Dendritic cell treated with granulocyte-macrophage colony-stimulating factor and Interleukin-4, amounts not matched to agents 40 ng/mL and 50 ng/mL, for 4 days (primary cell): ENCODE results near the gene SOD1.
"Not testable (repeated sequence)": the region's sequence is repeated elsewhere in the genome, so short reads cannot be mapped to it uniquely, and the experiment has no call there.

ENCODE experiments used
- H3K27ac Mint-ChIP-seq: one replicate; pipeline ENCODE4 v1.8.0; 2022; ENCODE audit warnings: mild to moderate bottlenecking, mixed read lengths
- H3K27me3 Mint-ChIP-seq: one replicate; pipeline ENCODE4 v1.8.0; 2022; ENCODE audit warnings: mild to moderate bottlenecking, mixed read lengths
- H3K36me3 Mint-ChIP-seq: one replicate; pipeline ENCODE4 v1.8.0; 2022; ENCODE audit warnings: low read depth, mixed read lengths
- H3K4me1 Mint-ChIP-seq: one replicate; pipeline ENCODE4 v1.8.0; 2022; ENCODE audit warnings: low read depth, mixed read lengths
- H3K4me3 Mint-ChIP-seq: one replicate; pipeline ENCODE4 v1.8.0; 2022; ENCODE audit warnings: mild to moderate bottlenecking, moderate library complexity, mixed read lengths
- H3K9me3 Mint-ChIP-seq: one replicate; pipeline ENCODE4 v1.8.0; 2022; ENCODE audit warnings: mixed read lengths
- intact Hi-C: fragments of 100-400 bp; cut with micrococcal nuclease; formaldehyde crosslinking; loops from one replicate; pipeline ENCODE4 v1.15.0; 2022

Gene SOD1

GRCh38 chr21:31636874-31637273 lies 22.6 kb upstream of the SOD1 start:
- Mint-ChIP-seq H3K9me3 (peaks cover 8% of the 10 kb centered on the region), H3K27me3 (no peaks in the 10 kb centered on the region), H3K27ac (no peak overlapping the region), H3K4me1 (no peaks in the 10 kb centered on the region), H3K4me3 (no peak overlapping the region), H3K36me3 (no peaks in the 10 kb centered on the region)
- intact Hi-C loops: no loop called here

GRCh38 chr21:31641416-31641922 lies 18.0 kb upstream of the SOD1 start:
- Mint-ChIP-seq H3K4me1 (no peaks in the 10 kb centered on the region), H3K4me3 (no peak overlapping the region)

DNA sequence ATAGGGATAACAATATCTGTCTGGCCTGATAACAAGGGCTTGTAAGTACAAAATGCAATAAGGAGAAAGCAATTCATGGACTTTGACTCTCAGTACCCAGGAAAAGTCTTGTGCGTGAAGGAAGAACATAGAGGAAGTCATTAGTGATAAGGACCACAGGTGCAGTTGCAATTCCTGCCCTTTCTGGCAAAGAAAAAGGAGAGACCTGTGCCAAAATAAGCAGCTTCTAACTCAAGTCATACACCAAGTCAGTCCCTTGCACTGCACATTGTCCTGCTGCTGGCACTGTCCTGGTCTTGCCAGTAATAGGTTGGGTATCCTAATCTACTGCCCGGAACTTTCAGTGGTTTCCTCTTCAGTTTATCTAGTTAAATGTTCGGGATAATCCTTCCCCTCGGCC lies 14.8 kb upstream of the SOD1 start:
- Mint-ChIP-seq H3K27me3 (no peaks in the 10 kb centered on the region), H3K27ac (no peak overlapping the region), H3K9me3 (no peaks in the 10 kb centered on the region), H3K4me3 (no peak overlapping the region), H3K4me1 (no peaks in the 10 kb centered on the region), H3K36me3 (no peaks in the 10 kb centered on the region)
- intact Hi-C loops: no loop called here

More at GRCh38 chr21:31641416-31641922, 18.0 kb upstream of the SOD1 start:
- H3K27ac Mint-ChIP-seq: no peak overlapping the region
- intact Hi-C loops: no loop called here
- no peaks in the 10 kb centered on the region for H3K27me3 Mint-ChIP-seq
- peaks cover 8% of the 10 kb centered on the region for H3K9me3 Mint-ChIP-seq
- no peaks in the 10 kb centered on the region for H3K36me3 Mint-ChIP-seq

- no peaks in the 10 kb centered on the region for H3K4me1 Mint-ChIP-seq
- H3K27ac Mint-ChIP-seq: no peak overlapping the region
- H3K4me3 Mint-ChIP-seq: no peak overlapping the region
- no peaks in the 10 kb centered on the region for H3K27me3 Mint-ChIP-seq
- intact Hi-C loops: no loop called here
- H3K9me3 Mint-ChIP-seq: no peaks in the 10 kb centered on the region
- no peaks in the 10 kb centered on the region for H3K36me3 Mint-ChIP-seq
These were observed 11.8 kb upstream of the SOD1 start for GRCh38 chr21:31647650-31648049.

DNA sequence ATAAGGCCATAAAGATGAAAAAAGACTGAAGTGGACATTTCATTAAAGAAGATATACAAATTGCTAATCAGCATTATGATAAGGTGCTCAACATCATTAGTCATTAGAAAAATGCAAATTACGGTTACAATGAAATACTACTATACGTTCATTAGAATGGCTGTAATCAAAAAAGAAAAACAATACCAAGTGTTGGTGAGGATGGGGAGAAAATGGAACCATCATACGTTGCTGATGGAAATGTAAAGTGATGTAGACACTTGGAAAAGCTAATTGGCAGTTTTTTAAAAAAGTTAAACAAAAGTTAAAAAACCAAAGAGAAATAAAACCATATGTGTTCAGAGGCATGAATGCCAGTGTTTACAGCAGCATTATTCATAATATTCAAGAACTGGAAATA lies 8.6 kb upstream of the SOD1 start:
- Mint-ChIP-seq H3K36me3 (no peaks in the 10 kb centered on the region), H3K4me3 (no peak overlapping the region), H3K27me3 (peaks cover 4% of the 10 kb centered on the region), H3K4me1 (peaks cover 6% of the 10 kb centered on the region), H3K27ac (no peak overlapping the region), H3K9me3 (no peaks in the 10 kb centered on the region)
- intact Hi-C loops: no loop called here

- H3K27me3 Mint-ChIP-seq, H3K4me3 Mint-ChIP-seq, H3K4me1 Mint-ChIP-seq, intact Hi-C loops, H3K9me3 Mint-ChIP-seq, H3K36me3 Mint-ChIP-seq, H3K27ac Mint-ChIP-seq: not testable (repeated sequence)
These were observed 8.0 kb upstream of the SOD1 start for GRCh38 chr21:31651491-31651890.

DNA sequence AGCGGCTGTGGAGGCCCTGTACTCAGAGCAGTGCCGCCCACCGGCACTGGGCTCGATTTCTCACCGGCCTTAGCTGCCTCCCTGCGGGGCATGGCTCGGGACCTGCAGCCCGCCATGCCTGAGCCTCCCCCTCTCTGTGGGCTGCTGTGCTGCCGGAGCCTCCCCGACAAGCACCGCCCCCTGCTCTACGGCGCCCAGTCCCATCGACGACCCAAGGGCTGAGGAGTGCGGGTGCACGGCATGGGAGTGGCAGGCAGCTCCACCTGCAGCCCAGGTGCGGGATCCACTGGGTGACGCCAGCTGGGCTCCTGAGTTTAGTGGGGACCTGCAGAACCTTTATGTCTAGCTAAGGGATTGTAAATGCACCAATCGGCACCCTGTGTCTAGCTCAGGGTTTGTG lies 5.2 kb upstream of the SOD1 start:
- intact Hi-C loops: no loop called here
- H3K4me3 Mint-ChIP-seq: no peak overlapping the region
- peaks cover 8% of the 10 kb centered on the region for H3K27me3 Mint-ChIP-seq
- peaks cover 11% of the 10 kb centered on the region for H3K4me1 Mint-ChIP-seq
- no peak overlapping the region for H3K27ac Mint-ChIP-seq
- no peaks in the 10 kb centered on the region for H3K9me3 Mint-ChIP-seq
- peaks cover under 1% of the 10 kb centered on the region for H3K36me3 Mint-ChIP-seq

GRCh38 chr21:31654821-31655580 lies 4.5 kb upstream of the SOD1 start:
- intact Hi-C loops, H3K9me3 Mint-ChIP-seq, H3K36me3 Mint-ChIP-seq, H3K27me3 Mint-ChIP-seq: not testable (repeated sequence)
- H3K4me3 Mint-ChIP-seq: peak overlapping the region; percentile 47
- peaks cover 11% of the 10 kb centered on the region for H3K4me1 Mint-ChIP-seq
- peak overlapping the region; percentile 4 for H3K27ac Mint-ChIP-seq

DNA sequence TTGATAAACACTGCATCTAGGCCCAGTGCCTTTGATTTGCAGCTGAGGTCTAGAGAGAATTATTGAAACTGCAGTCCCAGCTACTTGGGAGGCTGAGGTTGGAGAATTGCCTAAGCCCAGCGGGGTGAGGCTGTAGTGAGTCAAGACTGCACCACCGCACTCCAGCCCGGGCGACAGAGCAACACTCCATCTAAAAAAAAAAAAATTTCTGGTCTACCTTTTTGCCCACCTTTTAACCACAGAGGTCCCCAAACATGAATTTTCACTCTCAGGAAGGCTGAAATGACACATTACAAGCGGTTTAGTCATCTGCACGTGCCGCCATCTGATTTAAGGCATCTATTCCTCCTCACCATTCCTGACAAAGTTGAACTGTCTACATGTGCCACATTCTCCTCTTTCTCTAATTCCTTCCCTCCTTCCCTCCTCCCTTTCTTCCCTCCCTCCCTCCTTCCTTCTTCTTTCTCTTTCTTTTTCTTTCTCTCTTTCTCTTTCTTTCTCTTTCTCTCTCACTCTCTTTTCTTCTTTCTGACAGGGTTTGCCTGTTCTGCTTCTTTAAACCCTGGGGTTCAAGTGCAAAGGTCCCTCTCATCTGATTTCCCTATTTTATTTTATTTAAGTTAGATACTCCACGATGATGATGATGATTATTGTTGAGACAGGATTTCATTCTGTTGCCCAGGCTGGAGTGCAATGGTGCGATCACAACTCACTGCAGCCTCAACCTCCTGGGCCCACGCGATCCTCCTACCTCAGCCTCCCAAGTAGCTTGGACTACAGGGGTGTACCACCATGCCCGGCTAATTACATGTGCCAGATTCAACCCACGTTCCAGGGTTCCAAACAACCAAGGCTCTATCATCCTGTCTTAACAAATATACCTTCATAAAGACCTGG lies 3.0 kb upstream of the SOD1 start:
- Mint-ChIP-seq H3K27me3 (peaks cover 8% of the 10 kb centered on the region), H3K36me3 (peaks cover 18% of the 10 kb centered on the region), H3K27ac (no peak overlapping the region)

DNA sequence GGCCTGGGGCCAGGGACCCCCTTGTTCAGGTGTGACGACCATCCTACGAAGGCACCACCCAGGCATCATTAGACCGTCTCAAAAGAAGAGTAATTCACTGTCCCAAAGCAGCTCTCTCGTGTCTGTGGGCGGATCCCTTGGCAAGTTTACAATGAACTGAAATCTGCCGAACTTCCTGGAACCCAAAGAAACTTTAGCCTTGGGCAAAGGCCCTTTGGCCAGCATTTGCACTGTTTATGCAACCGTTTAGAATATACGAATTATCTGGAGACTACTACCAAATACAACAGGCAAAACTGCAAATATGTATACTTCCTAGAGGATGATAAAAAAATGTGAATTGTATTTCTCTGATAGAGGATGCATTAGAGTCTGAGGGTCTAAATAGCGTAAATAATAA lies 1.4 kb upstream of the SOD1 start:
- H3K27me3 Mint-ChIP-seq: peaks cover 8% of the 10 kb centered on the region
- peaks cover 28% of the 10 kb centered on the region for H3K4me1 Mint-ChIP-seq
- no peak overlapping the region for H3K27ac Mint-ChIP-seq
- peaks cover 29% of the 10 kb centered on the region for H3K36me3 Mint-ChIP-seq
- H3K9me3 Mint-ChIP-seq: no peaks in the 10 kb centered on the region
- intact Hi-C loops: no loop called here
- no peak overlapping the region for H3K4me3 Mint-ChIP-seq

More for the DNA sequence above, 3.0 kb upstream of the SOD1 start:
- no peaks in the 10 kb centered on the region for H3K9me3 Mint-ChIP-seq
- H3K4me1 Mint-ChIP-seq: peaks cover 19% of the 10 kb centered on the region
- intact Hi-C loops: no loop called here
- H3K4me3 Mint-ChIP-seq: no peak overlapping the region

GRCh38 chr21:31659286-31659535 lies 282 bp upstream of the SOD1 start:
- H3K27ac Mint-ChIP-seq: peak overlapping the region; percentile 89
- peak overlapping the region; percentile 96 for H3K4me3 Mint-ChIP-seq
- H3K36me3 Mint-ChIP-seq: peaks cover 39% of the 10 kb centered on the region
- no peaks in the 10 kb centered on the region for H3K9me3 Mint-ChIP-seq
- H3K27me3 Mint-ChIP-seq: peaks cover 8% of the 10 kb centered on the region
- H3K4me1 Mint-ChIP-seq: peaks cover 32% of the 10 kb centered on the region
- intact Hi-C loops: loop anchor here (1.0 kb wide), 1 partner anchor 73 kb away; the partner anchor contains the start of gene SCAF4

- peaks cover 33% of the 10 kb centered on the region for H3K4me1 Mint-ChIP-seq
- H3K9me3 Mint-ChIP-seq: no peaks in the 10 kb centered on the region
- intact Hi-C loops: no loop called here
- peaks cover 49% of the 10 kb centered on the region for H3K36me3 Mint-ChIP-seq
- H3K4me3 Mint-ChIP-seq: peak overlapping the region; percentile 87
- peaks cover 5% of the 10 kb centered on the region for H3K27me3 Mint-ChIP-seq
- peak overlapping the region; percentile 89 for H3K27ac Mint-ChIP-seq
These were observed 719 bp downstream of the SOD1 start for GRCh38 chr21:31660259-31660565.

DNA sequence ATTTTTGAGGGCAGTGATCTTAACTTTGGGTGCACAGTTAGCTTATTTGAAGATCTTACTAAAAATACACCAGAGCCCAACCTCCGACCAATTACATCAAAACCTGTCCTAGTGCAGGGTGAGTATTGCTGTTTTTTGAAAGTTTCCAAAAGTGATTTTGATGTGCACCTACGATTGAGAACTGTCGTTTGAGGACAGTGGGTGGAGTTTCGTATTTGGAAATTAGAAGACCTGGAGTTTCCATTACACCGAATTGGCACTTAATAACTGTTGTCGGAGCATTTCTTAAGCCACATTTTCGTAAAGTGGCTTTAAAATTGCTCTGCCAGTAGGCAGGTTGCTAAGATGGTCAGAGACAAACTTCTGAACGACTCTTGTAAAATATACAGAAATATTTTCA lies 1.1 kb downstream of the SOD1 start:
- peaks cover 36% of the 10 kb centered on the region for H3K4me1 Mint-ChIP-seq
- H3K36me3 Mint-ChIP-seq: peaks cover 52% of the 10 kb centered on the region
- H3K27me3 Mint-ChIP-seq: peaks cover 4% of the 10 kb centered on the region
- H3K27ac Mint-ChIP-seq: peak overlapping the region; percentile 89
- H3K4me3 Mint-ChIP-seq: peak overlapping the region; percentile 87
- no peaks in the 10 kb centered on the region for H3K9me3 Mint-ChIP-seq
- intact Hi-C loops: no loop called here

DNA sequence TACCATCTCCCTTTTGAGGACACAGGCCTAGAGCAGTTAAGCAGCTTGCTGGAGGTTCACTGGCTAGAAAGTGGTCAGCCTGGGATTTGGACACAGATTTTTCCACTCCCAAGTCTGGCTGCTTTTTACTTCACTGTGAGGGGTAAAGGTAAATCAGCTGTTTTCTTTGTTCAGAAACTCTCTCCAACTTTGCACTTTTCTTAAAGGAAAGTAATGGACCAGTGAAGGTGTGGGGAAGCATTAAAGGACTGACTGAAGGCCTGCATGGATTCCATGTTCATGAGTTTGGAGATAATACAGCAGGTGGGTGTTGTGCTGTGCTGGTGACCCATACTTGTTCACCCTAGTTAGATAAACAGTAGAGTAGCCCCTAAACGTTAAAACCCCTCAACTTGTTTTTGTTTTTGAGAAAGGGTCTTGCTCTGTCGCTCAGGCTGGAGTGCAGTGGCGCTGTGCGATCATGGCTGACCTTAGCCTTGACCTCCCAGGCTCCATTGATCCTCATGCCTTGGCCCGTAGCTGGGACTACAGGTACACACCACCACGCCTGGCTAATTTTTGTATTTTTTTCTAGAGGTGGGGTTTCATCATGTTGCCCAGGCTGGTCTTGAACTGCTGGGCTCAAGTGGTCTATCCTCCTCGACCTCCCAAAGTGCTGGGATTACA lies 4.2 kb downstream of the SOD1 start:
- H3K4me3 Mint-ChIP-seq: no peak overlapping the region

More for the DNA sequence above, 4.2 kb downstream of the SOD1 start:
- no peaks in the 10 kb centered on the region for H3K27me3 Mint-ChIP-seq
- no peaks in the 10 kb centered on the region for H3K9me3 Mint-ChIP-seq
- peaks cover 81% of the 10 kb centered on the region for H3K36me3 Mint-ChIP-seq
- intact Hi-C loops: no loop called here
- no peak overlapping the region for H3K27ac Mint-ChIP-seq
- peaks cover 48% of the 10 kb centered on the region for H3K4me1 Mint-ChIP-seq
